ENCODE measurements around the gene EFCAB5. TPM values are rescaled to one million over a fixed set of nuclear protein-coding genes. Genes with fewer than 3 reads are reported as not detected.

Gene EFCAB5
- total RNA-seq, 1 experiment from 2014 or later: 0.39 TPM

GRCh38 chr17:29903471-29903870 is 38.0 kb upstream of the EFCAB5 start:
- CTCF ChIA-PET: no interaction called here
- intact Hi-C loops (cut with micrococcal nuclease; ENCODE audit: unreplicated experiment): no loop called here
- H3K4me1 ChIP-seq (ENCODE audit: control insufficient read depth, insufficient read depth, low read length): no peaks in the 10 kb centered on the region

DNA sequence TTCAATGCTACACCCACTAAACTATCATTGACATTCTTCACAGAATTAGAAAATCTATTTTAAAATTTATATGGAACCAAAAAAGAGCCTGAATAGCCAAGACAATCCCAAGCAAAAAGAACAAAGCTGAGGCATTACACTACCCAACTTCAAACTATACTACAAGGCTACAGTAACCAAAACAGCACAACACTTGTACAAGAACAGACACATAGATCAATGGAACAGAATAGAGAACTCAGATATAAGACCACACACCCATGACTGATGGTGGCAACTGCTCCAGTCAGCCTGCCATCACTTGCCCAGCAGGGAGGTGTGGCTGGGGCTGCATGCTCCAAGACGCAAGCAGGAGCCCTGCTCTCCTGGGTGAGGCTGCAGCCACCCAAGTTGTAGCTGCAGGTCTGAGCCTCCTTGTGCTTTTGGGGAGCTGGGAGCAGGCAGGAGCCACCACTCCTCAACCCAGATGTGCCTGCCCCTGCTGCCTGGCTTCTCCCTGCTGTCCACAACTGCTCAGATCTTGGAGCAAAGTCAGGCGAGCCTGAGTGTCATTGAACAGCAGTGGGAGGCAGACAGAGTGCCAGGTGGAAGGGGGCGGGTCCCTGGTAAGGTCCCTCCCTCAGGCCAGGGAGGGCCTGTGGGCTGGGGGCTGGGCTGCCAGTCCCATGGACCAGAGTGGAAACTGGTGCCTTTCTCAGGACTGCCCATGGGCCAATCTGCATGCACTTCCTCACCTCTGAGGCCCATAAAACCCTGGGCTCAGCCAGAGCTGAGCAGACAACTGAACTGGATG is 36.2 kb upstream of the EFCAB5 start:
- Histone ChIP-seq H3K27ac (ENCODE audit: low read length) (no peak overlapping the region), H3K9me3 (ENCODE audit: control insufficient read depth, insufficient read depth, low read depth, low read length) (no peaks in the 10 kb centered on the region), H3K4me1 (ENCODE audit: control insufficient read depth, insufficient read depth, low read length) (no peaks in the 10 kb centered on the region), H3K4me3 (ENCODE audit: low read depth in 2 of 2, low read length in 2 of 2) (no peak overlapping the region), H3K27me3 (ENCODE audit: control insufficient read depth, insufficient read depth, low read length) (no peaks in the 10 kb centered on the region), H3K36me3 (ENCODE audit: control insufficient read depth, insufficient read depth, low read length) (no peaks in the 10 kb centered on the region)
- intact Hi-C loops (cut with micrococcal nuclease; ENCODE audit: unreplicated experiment) (no loop called here), in situ Hi-C loops (cut with HindIII; ENCODE audit: low pct_unique_long_range_greater_than_20kb, low sequenced_read_pairs) (no loop called here)
- ChIA-PET POLR2A (no interaction called here), CTCF (no interaction called here)
- ATAC-seq: no peak
- no peak for DNase-seq (ENCODE audit: low read depth, low spot score)
- no TSS peak for BruUV-seq (replicated peaks)
- TF ChIP-seq, protein P1, sequence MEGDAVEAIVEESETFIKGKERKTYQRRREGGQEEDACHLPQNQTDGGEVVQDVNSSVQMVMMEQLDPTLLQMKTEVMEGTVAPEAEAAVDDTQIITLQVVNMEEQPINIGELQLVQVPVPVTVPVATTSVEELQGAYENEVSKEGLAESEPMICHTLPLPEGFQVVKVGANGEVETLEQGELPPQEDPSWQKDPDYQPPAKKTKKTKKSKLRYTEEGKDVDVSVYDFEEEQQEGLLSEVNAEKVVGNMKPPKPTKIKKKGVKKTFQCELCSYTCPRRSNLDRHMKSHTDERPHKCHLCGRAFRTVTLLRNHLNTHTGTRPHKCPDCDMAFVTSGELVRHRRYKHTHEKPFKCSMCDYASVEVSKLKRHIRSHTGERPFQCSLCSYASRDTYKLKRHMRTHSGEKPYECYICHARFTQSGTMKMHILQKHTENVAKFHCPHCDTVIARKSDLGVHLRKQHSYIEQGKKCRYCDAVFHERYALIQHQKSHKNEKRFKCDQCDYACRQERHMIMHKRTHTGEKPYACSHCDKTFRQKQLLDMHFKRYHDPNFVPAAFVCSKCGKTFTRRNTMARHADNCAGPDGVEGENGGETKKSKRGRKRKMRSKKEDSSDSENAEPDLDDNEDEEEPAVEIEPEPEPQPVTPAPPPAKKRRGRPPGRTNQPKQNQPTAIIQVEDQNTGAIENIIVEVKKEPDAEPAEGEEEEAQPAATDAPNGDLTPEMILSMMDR (IDR thresholded peaks at IDR 0.05): no peak
- no peak for TF ChIP-seq POLR2AphosphoS5 (IDR thresholded peaks at IDR 0.05; ENCODE audit: low read depth, low read length)
- TF ChIP-seq SIN3A (IDR thresholded peaks at IDR 0.05; ENCODE audit: borderline replicate concordance, insufficient read depth, low read depth, low read length): no peak
- TF ChIP-seq, protein P2, sequence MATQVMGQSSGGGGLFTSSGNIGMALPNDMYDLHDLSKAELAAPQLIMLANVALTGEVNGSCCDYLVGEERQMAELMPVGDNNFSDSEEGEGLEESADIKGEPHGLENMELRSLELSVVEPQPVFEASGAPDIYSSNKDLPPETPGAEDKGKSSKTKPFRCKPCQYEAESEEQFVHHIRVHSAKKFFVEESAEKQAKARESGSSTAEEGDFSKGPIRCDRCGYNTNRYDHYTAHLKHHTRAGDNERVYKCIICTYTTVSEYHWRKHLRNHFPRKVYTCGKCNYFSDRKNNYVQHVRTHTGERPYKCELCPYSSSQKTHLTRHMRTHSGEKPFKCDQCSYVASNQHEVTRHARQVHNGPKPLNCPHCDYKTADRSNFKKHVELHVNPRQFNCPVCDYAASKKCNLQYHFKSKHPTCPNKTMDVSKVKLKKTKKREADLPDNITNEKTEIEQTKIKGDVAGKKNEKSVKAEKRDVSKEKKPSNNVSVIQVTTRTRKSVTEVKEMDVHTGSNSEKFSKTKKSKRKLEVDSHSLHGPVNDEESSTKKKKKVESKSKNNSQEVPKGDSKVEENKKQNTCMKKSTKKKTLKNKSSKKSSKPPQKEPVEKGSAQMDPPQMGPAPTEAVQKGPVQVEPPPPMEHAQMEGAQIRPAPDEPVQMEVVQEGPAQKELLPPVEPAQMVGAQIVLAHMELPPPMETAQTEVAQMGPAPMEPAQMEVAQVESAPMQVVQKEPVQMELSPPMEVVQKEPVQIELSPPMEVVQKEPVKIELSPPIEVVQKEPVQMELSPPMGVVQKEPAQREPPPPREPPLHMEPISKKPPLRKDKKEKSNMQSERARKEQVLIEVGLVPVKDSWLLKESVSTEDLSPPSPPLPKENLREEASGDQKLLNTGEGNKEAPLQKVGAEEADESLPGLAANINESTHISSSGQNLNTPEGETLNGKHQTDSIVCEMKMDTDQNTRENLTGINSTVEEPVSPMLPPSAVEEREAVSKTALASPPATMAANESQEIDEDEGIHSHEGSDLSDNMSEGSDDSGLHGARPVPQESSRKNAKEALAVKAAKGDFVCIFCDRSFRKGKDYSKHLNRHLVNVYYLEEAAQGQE (IDR thresholded peaks at IDR 0.05; ENCODE audit: insufficient read depth in 1 of 2, low read depth in 2 of 2, low read length in 1 of 2): no peak
- no peak for TF ChIP-seq TCF7L2 (IDR thresholded peaks at IDR 0.05; ENCODE audit: low read depth, low read length)

More at GRCh38 chr17:29903471-29903870, 38.0 kb upstream of the EFCAB5 start:
- in situ Hi-C loops (cut with HindIII; ENCODE audit: low pct_unique_long_range_greater_than_20kb, low sequenced_read_pairs): no loop called here
- H3K4me3 ChIP-seq (ENCODE audit: low read depth in 2 of 2, low read length in 2 of 2): no peak overlapping the region
- no peak overlapping the region for H3K27ac ChIP-seq (ENCODE audit: low read length)
- BruUV-seq (replicated peaks): no TSS peak
- TF ChIP-seq, protein P1 (IDR thresholded peaks at IDR 0.05): no peak
- TF ChIP-seq TCF7L2 (IDR thresholded peaks at IDR 0.05; ENCODE audit: low read depth, low read length) (no peak), SIN3A (IDR thresholded peaks at IDR 0.05; ENCODE audit: borderline replicate concordance, insufficient read depth, low read depth, low read length) (no peak), POLR2AphosphoS5 (IDR thresholded peaks at IDR 0.05; ENCODE audit: low read depth, low read length) (no peak)
- TF ChIP-seq, protein P2 (IDR thresholded peaks at IDR 0.05; ENCODE audit: insufficient read depth in 1 of 2, low read depth in 2 of 2, low read length in 1 of 2): no peak
- H3K9me3 ChIP-seq (ENCODE audit: control insufficient read depth, insufficient read depth, low read depth, low read length): no peaks in the 10 kb centered on the region
- no peaks in the 10 kb centered on the region for H3K36me3 ChIP-seq (ENCODE audit: control insufficient read depth, insufficient read depth, low read length)
- POLR2A ChIA-PET: interaction anchor here (0.6 kb wide), 1 partner anchor 53 kb away, joined by 17 read pairs; no protein-coding TSS in a partner anchor
- DNase-seq (ENCODE audit: low read depth, low spot score) (no peak), ATAC-seq (no peak)
- no peaks in the 10 kb centered on the region for H3K27me3 ChIP-seq (ENCODE audit: control insufficient read depth, insufficient read depth, low read length)
